NCI-H2196 treated with DMSO at 0.1 percent for 48 hours (cell line): ENCODE data around the gene ZNF493.

Experiments
- DNase-seq: peaks from one replicate; lab custom pipeline; 2025; ENCODE audit not compliant: unreplicated experiment; lab: John Stamatoyannopoulos, UW

Gene ZNF493

GRCh38 chr19:21462540-21462939, 65.6 kb downstream of the ZNF493 start:
- DNase-seq: no peak

- no peak for DNase-seq
Measured at GRCh38 chr19:21463449-21464105, 66.6 kb downstream of the ZNF493 start.

GRCh38 chr19:21466627-21467026, 69.7 kb downstream of the ZNF493 start:
- DNase-seq: no peak

- DNase-seq: no peak
Measured at GRCh38 chr19:21468791-21469190, 71.9 kb downstream of the ZNF493 start.

- DNase-seq: no peak
Measured at GRCh38 chr19:21472507-21472906, 75.6 kb downstream of the ZNF493 start.

GRCh38 chr19:21474671-21475181, 77.8 kb downstream of the ZNF493 start:
- no peak for DNase-seq
